Loucy (cell line): ENCODE measurements around the gene FGF9.

ENCODE experiments used
- H2AFZ ChIP-seq: fragments of 200-600 bp; sonication (generic); 2 replicates; pipeline ENCODE4 v1.6.0; 2016; ENCODE audit warnings: antibody characterized with exemption, mild to moderate bottlenecking, low read length, moderate library complexity
- H3F3A ChIP-seq: fragments of 200-600 bp; 2 replicates; pipeline ENCODE4 v1.6.0; 2016; ENCODE audit warnings: antibody characterized with exemption, low read depth, mild to moderate bottlenecking
- H3K27me3 ChIP-seq: fragments of 200-600 bp; sonication (generic); 2 replicates; pipeline ENCODE4 v1.6.1; 2014; ENCODE audit warnings: low read length, mild to moderate bottlenecking; ENCODE audit not compliant: insufficient read depth, poor library complexity, severe bottlenecking
- H3K36me3 ChIP-seq: fragments of 200-600 bp; sonication (generic); 2 replicates; pipeline ENCODE4 v1.6.1; 2016; ENCODE audit warnings: low read length; ENCODE audit not compliant: insufficient read depth
- H3K4me1 ChIP-seq: fragments of 200-600 bp; sonication (generic); 2 replicates; pipeline ENCODE4 v1.5.1; 2014; ENCODE audit warnings: low read length, mild to moderate bottlenecking; ENCODE audit not compliant: insufficient read depth, poor library complexity, severe bottlenecking
- H3K4me2 ChIP-seq: fragments of 200-600 bp; sonication (generic); 2 replicates; pipeline ENCODE4 v1.6.0; 2014; ENCODE audit warnings: antibody characterized with exemption, low read length, low read depth, mild to moderate bottlenecking; ENCODE audit not compliant: poor library complexity, severe bottlenecking
- H3K4me3 ChIP-seq: fragments of 200-600 bp; sonication (generic); 2 replicates; pipeline ENCODE4 v1.5.1; 2014; ENCODE audit warnings: low read length, mild to moderate bottlenecking, mixed read lengths; ENCODE audit not compliant: poor library complexity, severe bottlenecking
- H3K79me2 ChIP-seq: fragments of 200-600 bp; sonication (generic); 2 replicates; pipeline ENCODE4 v1.6.1; 2014; ENCODE audit warnings: low read length; ENCODE audit not compliant: insufficient read depth
- H3K9ac ChIP-seq: fragments of 200-600 bp; sonication (generic); 2 replicates; pipeline ENCODE4 v1.6.0; 2014; ENCODE audit warnings: mild to moderate bottlenecking, low read depth, low read length, moderate library complexity; ENCODE audit not compliant: poor library complexity, severe bottlenecking
- H3K9me2 ChIP-seq: fragments of 200-600 bp; sonication (generic); replicated peaks from 2 replicates; pipeline ENCODE4 v1.6.1; 2016; ENCODE audit warnings: low read depth, low read length, mixed read lengths
- H3K9me3 ChIP-seq: fragments of 200-600 bp; sonication (generic); 2 replicates; pipeline ENCODE4 v1.6.1; 2014; ENCODE audit warnings: mild to moderate bottlenecking, antibody characterized with exemption, low read length, low read depth; ENCODE audit not compliant: insufficient read depth
- H4K20me1 ChIP-seq: fragments of 200-600 bp; sonication (generic); 2 replicates; pipeline ENCODE4 v1.6.0; 2014; ENCODE audit warnings: antibody characterized with exemption, low read length, mild to moderate bottlenecking; ENCODE audit not compliant: insufficient read depth, poor library complexity, severe bottlenecking
- EZH2phosphoT487 ChIP-seq: fragments of 200-600 bp; IDR thresholded peaks from 2 replicates; pipeline ENCODE4 v1.6.1; 2018; ENCODE audit warnings: antibody characterized with exemption, mild to moderate bottlenecking, moderate library complexity, borderline replicate concordance
- TF ChIP-seq, protein P1 (sequence below): fragments of 200-600 bp; sonication (generic); conservative IDR thresholded peaks from 2 replicates; pipeline ENCODE4 v1.5.1; 2014; ENCODE audit warnings: mild to moderate bottlenecking, antibody characterized with exemption, low read length

The FGF9 gene

DNA sequence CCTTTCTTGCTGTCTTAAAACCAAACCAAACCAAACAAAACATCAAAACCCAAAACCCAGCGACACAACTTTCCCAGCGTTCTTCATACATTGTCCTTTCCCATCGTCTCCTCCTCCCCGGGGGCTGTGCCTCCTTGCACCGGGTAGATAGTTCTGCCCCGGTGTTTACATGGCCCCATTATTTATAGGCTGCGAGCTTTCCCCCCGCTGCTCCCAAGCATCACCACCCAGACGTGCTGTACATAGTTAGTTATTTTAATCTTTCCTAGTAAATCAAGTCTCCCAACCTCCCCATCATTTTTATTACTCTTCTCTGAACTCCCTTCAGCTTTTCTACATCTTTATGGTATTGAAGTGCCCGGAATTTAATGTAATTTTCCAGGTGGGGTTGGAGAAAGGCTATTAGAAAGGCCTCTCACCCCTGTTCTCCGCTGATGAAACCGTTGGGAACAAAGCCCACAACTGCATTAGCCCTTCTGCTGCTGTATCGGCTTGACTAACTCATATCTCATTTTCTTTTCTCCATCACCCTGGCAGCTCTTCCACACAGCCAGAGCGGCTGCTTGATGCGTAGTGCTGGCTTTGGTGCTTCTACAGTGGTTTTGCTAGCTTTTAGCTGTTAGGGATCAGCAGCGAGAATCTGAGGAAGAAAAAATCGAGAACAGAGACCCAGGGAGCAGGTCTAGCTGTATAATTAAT is 53.1 kb downstream of the FGF9 start:
- Histone ChIP-seq H3K9me3 (no peaks in the 10 kb centered on the region), H4K20me1 (no peaks in the 10 kb centered on the region), H3F3A (no peaks in the 10 kb centered on the region), H3K4me1 (no peaks in the 10 kb centered on the region), H3K9ac (no peak overlapping the region), H2AFZ (no peak overlapping the region), H3K4me2 (no peak overlapping the region), H3K4me3 (no peak overlapping the region), H3K79me2 (no peaks in the 10 kb centered on the region), H3K9me2 (no peaks in the 10 kb centered on the region), H3K36me3 (no peaks in the 10 kb centered on the region), H3K27me3 (no peaks in the 10 kb centered on the region)
- TF ChIP-seq, protein P1, sequence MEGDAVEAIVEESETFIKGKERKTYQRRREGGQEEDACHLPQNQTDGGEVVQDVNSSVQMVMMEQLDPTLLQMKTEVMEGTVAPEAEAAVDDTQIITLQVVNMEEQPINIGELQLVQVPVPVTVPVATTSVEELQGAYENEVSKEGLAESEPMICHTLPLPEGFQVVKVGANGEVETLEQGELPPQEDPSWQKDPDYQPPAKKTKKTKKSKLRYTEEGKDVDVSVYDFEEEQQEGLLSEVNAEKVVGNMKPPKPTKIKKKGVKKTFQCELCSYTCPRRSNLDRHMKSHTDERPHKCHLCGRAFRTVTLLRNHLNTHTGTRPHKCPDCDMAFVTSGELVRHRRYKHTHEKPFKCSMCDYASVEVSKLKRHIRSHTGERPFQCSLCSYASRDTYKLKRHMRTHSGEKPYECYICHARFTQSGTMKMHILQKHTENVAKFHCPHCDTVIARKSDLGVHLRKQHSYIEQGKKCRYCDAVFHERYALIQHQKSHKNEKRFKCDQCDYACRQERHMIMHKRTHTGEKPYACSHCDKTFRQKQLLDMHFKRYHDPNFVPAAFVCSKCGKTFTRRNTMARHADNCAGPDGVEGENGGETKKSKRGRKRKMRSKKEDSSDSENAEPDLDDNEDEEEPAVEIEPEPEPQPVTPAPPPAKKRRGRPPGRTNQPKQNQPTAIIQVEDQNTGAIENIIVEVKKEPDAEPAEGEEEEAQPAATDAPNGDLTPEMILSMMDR, result no peak
- no peak for TF ChIP-seq EZH2phosphoT487

DNA sequence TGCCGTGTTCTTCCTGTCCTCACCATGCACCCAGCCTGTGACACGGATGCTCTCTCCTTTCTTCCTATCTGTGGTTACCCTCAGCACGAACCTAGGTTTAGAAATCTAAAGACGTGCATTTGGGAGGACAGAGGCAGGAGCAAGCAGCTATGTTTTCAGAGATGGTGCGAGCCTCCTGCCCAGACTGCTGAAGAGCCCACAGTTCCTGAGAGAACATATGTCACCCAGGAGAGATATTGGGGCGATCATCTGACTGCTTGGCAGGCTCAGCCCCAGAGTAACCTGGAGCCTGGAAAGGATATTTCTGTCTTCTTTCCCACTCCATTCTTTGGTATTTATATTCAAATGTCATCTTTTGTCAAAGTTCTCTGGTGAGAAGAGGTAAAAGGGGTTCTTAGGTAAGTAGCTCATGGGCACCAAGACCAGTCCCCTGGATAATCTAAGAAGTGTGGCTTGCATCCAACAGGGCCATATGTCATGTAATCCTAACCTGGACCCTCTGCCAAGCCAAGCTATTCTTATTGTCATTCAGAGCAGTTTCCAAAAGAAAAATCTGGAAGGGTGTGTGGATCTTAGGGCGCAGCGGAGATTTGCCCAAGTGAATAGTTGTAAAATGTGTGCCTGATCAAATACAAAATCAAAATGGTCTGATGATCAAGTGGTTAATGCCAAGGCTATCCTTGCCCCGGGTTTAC is 59.5 kb downstream of the FGF9 start:
- TF ChIP-seq, protein P1, result no peak
- no peak for TF ChIP-seq EZH2phosphoT487
- H3K9me3 ChIP-seq, result no peaks in the 10 kb centered on the region; the same call in 1 of the 2 replicates
- no peak overlapping the region for H3K9ac ChIP-seq
- H3K9me2 ChIP-seq, result no peaks in the 10 kb centered on the region
- H3K4me3 ChIP-seq, result no peak overlapping the region
- no peaks in the 10 kb centered on the region for H3K4me1 ChIP-seq
- no peaks in the 10 kb centered on the region for H4K20me1 ChIP-seq
- H3K79me2 ChIP-seq, result no peaks in the 10 kb centered on the region
- H3F3A ChIP-seq, result no peaks in the 10 kb centered on the region
- H3K27me3 ChIP-seq, result no peaks in the 10 kb centered on the region
- H3K4me2 ChIP-seq, result no peak overlapping the region
- no peaks in the 10 kb centered on the region for H3K36me3 ChIP-seq
- no peak overlapping the region for H2AFZ ChIP-seq

DNA sequence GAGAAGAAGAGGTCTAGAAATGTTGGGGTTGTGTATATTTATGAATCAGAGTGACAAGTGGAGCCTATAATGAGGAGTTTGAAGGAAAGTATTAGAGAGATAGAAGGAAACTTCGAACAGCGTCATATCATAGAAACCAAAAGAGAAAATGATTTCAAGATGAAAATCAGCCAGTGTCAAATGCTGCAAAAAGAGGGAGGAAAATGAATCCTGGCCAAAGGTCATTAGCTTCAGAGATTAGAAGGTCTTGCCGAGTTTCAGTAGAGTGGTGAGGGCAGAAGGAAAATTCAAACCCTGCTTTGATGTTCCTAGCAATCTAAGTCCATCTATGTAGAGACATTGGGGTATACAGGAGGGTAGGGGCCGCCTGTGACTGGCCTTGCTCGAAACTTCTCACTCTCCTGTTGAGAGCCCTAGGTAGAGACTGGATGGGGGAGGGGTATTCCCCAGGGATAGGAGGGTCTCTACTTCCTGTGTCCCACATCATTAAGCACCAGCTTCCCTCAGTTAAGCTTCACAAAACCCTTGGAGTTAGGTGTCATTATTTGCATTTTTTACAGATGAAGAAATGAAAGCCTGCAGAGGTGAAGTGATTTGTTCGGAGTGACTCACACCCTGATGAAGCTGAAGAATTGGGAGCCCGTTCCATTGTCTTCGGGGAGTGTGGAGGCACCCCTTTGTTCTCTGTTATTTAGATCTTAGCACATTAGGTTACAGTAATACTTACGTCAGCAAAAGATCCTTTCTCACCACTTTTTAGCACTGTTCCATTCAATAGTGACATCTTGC is 62.8 kb downstream of the FGF9 start:
- TF ChIP-seq, protein P1, result no peak
- no peak for TF ChIP-seq EZH2phosphoT487
- no peak overlapping the region for H3K4me2 ChIP-seq
- H4K20me1 ChIP-seq, result no peaks in the 10 kb centered on the region
- H3K79me2 ChIP-seq, result no peaks in the 10 kb centered on the region
- no peaks in the 10 kb centered on the region for H3K9me2 ChIP-seq
- H3K4me3 ChIP-seq, result no peak overlapping the region
- H3K9me3 ChIP-seq, result no peaks in the 10 kb centered on the region; the same call in 1 of the 2 replicates
- no peak overlapping the region for H2AFZ ChIP-seq
- H3F3A ChIP-seq, result no peaks in the 10 kb centered on the region
- H3K9ac ChIP-seq, result no peak overlapping the region
- H3K36me3 ChIP-seq, result no peaks in the 10 kb centered on the region
- no peaks in the 10 kb centered on the region for H3K4me1 ChIP-seq
- no peaks in the 10 kb centered on the region for H3K27me3 ChIP-seq
